HUES6 (cell line): ENCODE results near the gene CORIN.

Source experiments
- H3K27ac ChIP-seq: 2 replicates; pipeline ENCODE4 v1.7.0; 2013; ENCODE audit warnings: low read depth, mild to moderate bottlenecking, low read length, inconsistent platforms
- H3K27me3 ChIP-seq: 2 replicates; pipeline ENCODE4 v1.6.1; 2013; ENCODE audit warnings: low read length; ENCODE audit not compliant: control insufficient read depth, insufficient read depth
- H3K36me3 ChIP-seq: 2 replicates; pipeline ENCODE4 v1.6.1; 2013; ENCODE audit warnings: low read length; ENCODE audit not compliant: control insufficient read depth, insufficient read depth
- H3K4me1 ChIP-seq: 2 replicates; pipeline ENCODE4 v1.6.1; 2013; ENCODE audit warnings: low read length; ENCODE audit not compliant: control insufficient read depth, insufficient read depth
- H3K4me3 ChIP-seq: 2 replicates; pipeline ENCODE4 v1.5.1; 2013; ENCODE audit warnings: low read depth, low read length
- H3K9ac ChIP-seq: one replicate; pipeline ENCODE4 v1.6.1; 2013; ENCODE audit warnings: mild to moderate bottlenecking, low read length
- H3K9me3 ChIP-seq: 2 replicates; pipeline ENCODE4 v1.6.1; 2013; ENCODE audit warnings: low read depth, low read length; ENCODE audit not compliant: control insufficient read depth, insufficient read depth

The CORIN gene

DNA sequence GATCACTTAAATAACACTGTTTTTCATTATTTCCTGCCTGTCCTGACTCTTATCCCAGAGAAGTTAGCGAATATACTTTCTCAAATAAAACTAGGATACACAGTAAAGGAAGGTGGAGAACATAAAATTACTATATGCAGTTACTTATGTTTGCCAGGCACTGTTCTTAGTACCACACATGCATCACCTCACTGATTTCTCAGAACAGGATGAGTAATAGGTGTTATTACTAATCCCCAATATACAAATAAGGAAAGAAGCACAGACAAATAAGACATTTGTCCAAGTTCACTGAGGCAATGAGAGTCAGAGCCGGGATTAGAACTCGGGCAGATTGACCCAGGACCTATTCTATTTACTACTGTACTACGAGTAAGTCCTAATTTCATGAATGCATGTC, 91.7 kb downstream of the CORIN start:
- Histone ChIP-seq H3K9ac (no peak overlapping the region), H3K27ac (no peak overlapping the region), H3K36me3 (no peaks in the 10 kb centered on the region)

DNA sequence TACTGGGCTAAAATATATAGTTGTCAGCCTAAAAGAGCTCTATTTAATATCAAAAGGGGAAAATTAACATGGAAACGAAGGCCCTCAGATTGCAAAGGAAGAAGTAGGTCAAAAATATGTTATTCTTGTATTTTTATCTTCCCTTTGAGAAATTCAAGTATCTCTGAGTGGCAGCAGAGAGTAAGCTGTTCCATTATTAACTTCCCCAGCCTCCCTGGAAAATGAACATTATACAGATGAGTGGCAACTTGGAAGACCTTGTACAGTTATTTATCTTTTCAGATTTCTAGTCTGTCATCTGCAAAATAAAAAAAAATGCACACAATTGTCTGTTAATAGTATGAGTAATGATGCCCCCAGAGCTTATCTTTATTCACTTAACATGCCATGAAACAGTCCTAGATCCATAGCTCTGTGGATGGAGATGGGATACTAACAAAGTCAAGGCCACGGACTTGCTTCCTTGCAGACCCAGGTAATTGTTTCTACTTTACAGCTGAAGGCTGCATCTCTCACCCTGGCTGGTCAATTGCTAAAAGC, 93.0 kb downstream of the CORIN start:
- Histone ChIP-seq H3K27ac (no peak overlapping the region), H3K4me1 (peaks cover 7% of the 10 kb centered on the region; the same call in 1 of the 2 replicates), H3K36me3 (no peaks in the 10 kb centered on the region), H3K4me3 (no peak overlapping the region), H3K9ac (no peak overlapping the region), H3K9me3 (no peaks in the 10 kb centered on the region; the same call in 1 of the 2 replicates), H3K27me3 (no peaks in the 10 kb centered on the region)

More for the DNA sequence above, 91.7 kb downstream of the CORIN start:
- no peaks in the 10 kb centered on the region; the same call in 1 of the 2 replicates for H3K9me3 ChIP-seq
- H3K4me1 ChIP-seq, result peaks cover 7% of the 10 kb centered on the region; the same call in 1 of the 2 replicates
- no peaks in the 10 kb centered on the region for H3K27me3 ChIP-seq
- no peak overlapping the region for H3K4me3 ChIP-seq

DNA sequence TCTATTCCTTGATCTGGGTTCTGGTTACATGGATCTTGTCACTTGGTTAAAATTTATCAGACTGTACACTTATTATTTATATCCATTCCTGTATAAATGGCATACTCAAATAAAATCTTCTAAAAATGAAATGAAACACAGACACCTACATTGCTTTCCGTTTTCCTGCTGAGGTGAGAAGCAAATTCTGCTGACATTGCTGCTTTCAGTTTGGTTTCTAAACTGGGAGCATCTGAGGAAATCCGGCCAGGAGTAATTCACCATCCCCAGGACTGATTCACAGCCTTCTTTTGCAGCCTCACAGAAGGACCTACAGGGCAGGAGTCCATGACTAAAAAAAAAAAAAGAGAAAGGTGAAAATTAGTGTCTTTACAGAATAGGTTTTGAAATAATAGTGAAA, 93.6 kb downstream of the CORIN start:
- Histone ChIP-seq H3K9ac (no peak overlapping the region), H3K4me1 (peaks cover 7% of the 10 kb centered on the region; the same call in 1 of the 2 replicates), H3K4me3 (no peak overlapping the region), H3K27me3 (no peaks in the 10 kb centered on the region), H3K27ac (no peak overlapping the region), H3K9me3 (no peaks in the 10 kb centered on the region), H3K36me3 (no peaks in the 10 kb centered on the region)

DNA sequence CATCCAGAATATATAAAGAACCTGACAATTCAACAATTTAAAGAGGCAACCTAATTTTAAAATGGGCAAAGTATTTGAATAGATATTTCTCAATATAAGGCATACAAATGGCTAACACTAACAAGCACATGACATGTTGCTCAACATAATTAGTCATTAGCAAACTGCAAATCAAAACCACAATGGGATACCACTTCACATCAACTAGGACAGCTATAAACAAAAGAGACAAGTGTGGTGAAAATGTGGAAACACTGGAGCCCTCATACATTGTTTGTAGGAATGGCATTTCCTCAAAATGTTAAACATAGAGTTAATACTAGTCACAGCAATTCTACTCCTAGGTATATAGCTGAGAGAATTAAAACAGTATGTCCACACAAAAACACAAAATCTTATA, 96.7 kb downstream of the CORIN start:
- Histone ChIP-seq H3K27me3 (no peaks in the 10 kb centered on the region), H3K4me3 (no peak overlapping the region), H3K36me3 (no peaks in the 10 kb centered on the region), H3K9me3 (no peaks in the 10 kb centered on the region), H3K27ac (no peak overlapping the region), H3K9ac (no peak overlapping the region), H3K4me1 (no peaks in the 10 kb centered on the region)

DNA sequence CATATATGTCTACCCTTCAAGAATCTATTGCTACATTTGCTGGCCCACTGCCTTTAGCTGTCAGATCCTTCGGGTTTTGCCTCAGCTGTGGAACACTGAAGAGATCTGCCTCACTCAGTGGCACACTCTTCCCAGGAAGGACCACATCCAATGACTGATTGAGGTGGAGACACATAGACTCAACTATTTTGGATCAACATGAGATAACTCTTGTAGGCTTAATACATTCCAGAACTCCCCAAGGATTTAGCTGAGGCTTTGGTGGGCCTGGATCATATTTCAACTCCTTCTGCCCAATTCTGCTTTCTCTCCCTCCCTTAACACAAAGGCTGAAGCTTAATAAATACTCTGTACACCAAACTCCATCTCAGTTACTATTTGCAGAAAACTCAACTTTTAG, 100.5 kb downstream of the CORIN start:
- Histone ChIP-seq H3K9ac (no peak overlapping the region), H3K4me1 (no peaks in the 10 kb centered on the region), H3K27ac (no peak overlapping the region), H3K4me3 (no peak overlapping the region), H3K36me3 (no peaks in the 10 kb centered on the region), H3K27me3 (no peaks in the 10 kb centered on the region), H3K9me3 (no peaks in the 10 kb centered on the region)

DNA sequence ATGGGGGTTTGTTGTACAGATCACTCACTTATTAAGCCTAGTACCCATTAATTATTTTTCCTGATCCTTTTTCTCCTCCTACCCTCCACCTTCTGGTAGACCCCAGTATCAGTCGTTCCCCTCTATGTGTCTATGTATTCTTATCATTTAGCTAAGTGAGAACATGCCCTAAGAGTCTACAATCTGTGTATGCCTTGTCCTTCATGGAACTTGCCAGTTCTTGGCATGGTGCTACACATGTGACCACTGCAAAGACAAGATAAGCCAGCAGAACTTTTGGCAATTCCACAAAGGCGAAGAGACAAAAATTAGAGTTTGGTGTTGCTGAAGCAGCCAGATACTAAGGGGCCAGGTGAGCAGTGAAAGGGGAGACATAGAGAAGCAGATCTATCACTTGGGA, 101.3 kb downstream of the CORIN start:
- Histone ChIP-seq H3K4me1 (no peaks in the 10 kb centered on the region), H3K36me3 (no peaks in the 10 kb centered on the region), H3K4me3 (no peak overlapping the region), H3K9ac (no peak overlapping the region), H3K27ac (no peak overlapping the region), H3K9me3 (no peaks in the 10 kb centered on the region), H3K27me3 (no peaks in the 10 kb centered on the region)

DNA sequence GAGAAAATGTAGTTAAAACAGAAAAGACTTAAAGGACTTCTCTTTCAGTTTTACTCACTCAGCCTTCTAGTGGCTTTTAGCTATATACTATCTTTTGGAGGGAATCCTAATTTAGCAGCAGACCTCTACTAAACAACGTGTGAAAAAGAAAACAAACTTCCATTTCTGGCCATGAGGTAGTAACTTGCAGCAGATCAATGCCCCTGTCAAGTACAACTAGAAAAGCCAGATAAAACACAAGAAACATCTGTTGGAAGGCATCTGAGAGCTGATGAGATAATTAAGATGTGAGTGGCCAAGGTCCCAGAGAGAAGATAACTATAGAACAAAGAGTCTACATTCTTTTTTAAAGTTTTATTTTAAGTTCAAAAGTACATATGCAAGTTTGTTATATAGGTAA, 101.7 kb downstream of the CORIN start:
- H3K27me3 ChIP-seq, result no peaks in the 10 kb centered on the region
- H3K27ac ChIP-seq, result no peak overlapping the region
- no peaks in the 10 kb centered on the region for H3K4me1 ChIP-seq
- H3K4me3 ChIP-seq, result no peak overlapping the region
- no peaks in the 10 kb centered on the region for H3K36me3 ChIP-seq
- no peaks in the 10 kb centered on the region for H3K9me3 ChIP-seq
- H3K9ac ChIP-seq, result no peak overlapping the region

DNA sequence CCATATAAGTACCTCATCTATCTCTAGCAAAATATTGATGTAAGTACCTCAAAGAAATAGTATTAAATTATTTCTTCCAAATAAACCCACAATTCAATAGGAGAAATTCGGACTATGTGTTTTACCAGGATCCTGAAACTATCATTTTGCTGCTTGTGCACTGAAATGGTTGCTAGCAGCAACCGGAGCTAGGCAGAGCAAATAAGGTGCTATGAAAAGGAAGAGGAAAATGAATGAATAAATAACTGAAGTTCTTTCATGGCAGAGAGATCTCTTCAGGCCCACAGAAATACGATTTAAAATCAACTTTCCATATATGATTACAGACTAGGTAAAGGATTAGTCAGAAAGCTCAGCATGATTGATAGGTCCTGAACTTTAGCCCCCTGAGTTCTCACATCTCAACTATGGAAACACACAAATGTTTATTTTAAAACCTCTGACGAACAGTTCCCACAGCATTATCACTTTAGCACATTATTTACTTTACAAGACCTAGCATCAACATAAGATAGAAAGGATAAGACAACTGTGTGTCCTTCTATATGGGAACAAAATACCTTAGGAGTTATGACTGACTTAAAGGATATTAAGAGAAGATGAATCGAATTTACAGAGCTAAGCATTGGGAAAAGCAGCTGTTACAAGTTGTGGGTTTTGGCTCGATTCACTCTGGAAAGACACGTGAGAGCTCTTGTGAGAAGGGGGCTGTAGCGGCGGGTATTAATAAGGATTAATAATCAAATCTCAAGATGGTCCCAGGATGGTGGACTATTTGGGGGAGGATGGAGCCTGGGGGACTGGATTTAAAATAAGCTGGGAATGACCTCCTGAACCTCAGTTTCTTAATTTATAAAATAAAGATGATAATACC, 104.3 kb downstream of the CORIN start:
- Histone ChIP-seq H3K27ac (no peak overlapping the region), H3K27me3 (no peaks in the 10 kb centered on the region), H3K9me3 (no peaks in the 10 kb centered on the region)

DNA sequence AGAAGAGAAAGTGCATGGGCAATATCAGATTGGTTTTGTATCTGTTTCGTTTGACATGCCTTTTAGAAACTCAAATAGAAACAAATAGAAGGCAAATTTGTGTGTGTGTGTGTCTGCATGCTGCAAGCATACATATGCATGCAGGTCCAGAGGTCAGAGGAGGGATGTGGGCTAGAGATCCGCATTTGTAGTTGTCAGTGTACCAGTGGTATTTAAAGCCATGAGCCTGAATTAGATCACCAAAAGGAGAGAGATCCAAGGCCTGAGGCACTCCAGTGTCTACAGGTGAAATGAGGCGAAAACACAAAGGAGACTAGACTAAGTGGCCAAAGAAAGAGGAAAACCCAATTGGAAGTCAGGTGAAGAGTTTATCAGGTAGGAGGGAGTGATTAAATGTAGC, 106.7 kb downstream of the CORIN start:
- no peak overlapping the region for H3K27ac ChIP-seq
- no peaks in the 10 kb centered on the region for H3K36me3 ChIP-seq
- H3K4me1 ChIP-seq, result no peaks in the 10 kb centered on the region
- H3K9me3 ChIP-seq, result no peaks in the 10 kb centered on the region
- no peak overlapping the region for H3K4me3 ChIP-seq
- no peaks in the 10 kb centered on the region for H3K27me3 ChIP-seq
- H3K9ac ChIP-seq, result no peak overlapping the region

More for the DNA sequence above, 104.3 kb downstream of the CORIN start:
- H3K4me3 ChIP-seq, result no peak overlapping the region
- no peaks in the 10 kb centered on the region for H3K36me3 ChIP-seq
- H3K9ac ChIP-seq, result no peak overlapping the region
- H3K4me1 ChIP-seq, result no peaks in the 10 kb centered on the region

DNA sequence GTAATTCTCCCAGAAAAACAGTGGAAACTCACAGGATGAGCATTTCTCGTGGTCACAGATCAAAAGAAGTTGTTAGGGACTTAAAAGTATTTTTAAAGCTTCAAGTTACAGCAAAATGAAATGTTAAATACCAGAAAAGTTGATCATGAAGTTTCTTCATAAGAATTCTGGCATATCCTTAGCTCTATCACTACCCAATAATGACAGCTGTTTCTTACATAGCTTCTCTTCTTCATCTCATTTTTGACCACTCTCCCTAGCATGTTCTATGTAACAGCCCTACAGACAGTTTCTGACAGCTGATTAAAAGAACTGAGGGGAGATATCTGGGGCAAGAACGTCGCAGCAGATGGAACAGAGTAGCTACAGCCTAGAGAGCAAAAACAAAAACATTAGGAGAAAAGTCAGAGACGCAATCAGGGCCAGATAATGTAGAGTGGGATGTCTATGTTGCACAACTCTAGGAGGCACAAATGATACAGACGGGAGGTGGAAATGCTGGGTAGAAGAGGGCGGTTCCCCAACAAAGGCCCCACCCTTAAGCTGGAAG, 108.7 kb downstream of the CORIN start:
- H3K4me3 ChIP-seq, result no peak overlapping the region
- no peak overlapping the region for H3K9ac ChIP-seq
- H3K27me3 ChIP-seq, result no peaks in the 10 kb centered on the region
- H3K27ac ChIP-seq, result no peak overlapping the region
- no peaks in the 10 kb centered on the region for H3K36me3 ChIP-seq
- H3K9me3 ChIP-seq, result no peaks in the 10 kb centered on the region
- no peaks in the 10 kb centered on the region for H3K4me1 ChIP-seq

DNA sequence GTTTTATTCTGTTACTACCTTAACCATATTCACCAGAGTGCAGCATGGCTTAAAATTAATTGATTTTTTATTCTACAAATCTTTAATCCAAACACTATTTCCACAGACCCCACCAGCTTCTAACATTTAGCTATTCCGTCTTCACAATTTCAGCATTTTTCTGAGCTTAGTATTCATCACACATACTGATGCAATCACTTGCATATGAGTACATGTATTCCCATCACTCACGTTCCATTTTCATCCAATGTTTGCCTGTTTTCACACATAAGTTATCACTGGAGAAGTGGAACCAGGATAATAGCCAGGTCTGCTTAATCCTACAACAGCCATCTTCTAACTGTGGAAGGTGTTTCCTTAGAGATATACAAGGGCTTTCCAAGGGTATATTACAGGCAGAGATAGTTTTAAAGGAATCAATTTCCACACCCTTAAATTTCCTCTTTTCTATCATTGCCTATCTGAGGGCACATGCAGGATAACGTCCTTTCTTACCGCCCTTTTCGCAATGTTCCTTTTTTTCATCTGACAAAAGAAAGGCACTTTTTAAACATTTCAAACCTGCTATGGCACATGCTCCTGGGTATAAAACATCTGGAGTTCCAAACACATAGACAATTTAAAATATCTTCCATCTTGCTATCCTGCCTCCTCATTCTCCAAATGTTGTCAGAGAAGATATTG, 115.8 kb downstream of the CORIN start:
- no peak overlapping the region for H3K9ac ChIP-seq
- no peaks in the 10 kb centered on the region for H3K36me3 ChIP-seq
- no peaks in the 10 kb centered on the region for H3K27me3 ChIP-seq
- no peak overlapping the region for H3K4me3 ChIP-seq
- H3K9me3 ChIP-seq, result no peaks in the 10 kb centered on the region
- peaks cover 11% of the 10 kb centered on the region for H3K4me1 ChIP-seq
- H3K27ac ChIP-seq, result no peak overlapping the region
